ENCODE measurements around the gene RAB8B. TPM values are rescaled to one million over a fixed set of nuclear protein-coding genes. Genes with fewer than 3 reads are reported as not detected.

The RAB8B gene
- total RNA-seq, 2 experiments from 2014 or later, result 109 to 119 TPM

DNA sequence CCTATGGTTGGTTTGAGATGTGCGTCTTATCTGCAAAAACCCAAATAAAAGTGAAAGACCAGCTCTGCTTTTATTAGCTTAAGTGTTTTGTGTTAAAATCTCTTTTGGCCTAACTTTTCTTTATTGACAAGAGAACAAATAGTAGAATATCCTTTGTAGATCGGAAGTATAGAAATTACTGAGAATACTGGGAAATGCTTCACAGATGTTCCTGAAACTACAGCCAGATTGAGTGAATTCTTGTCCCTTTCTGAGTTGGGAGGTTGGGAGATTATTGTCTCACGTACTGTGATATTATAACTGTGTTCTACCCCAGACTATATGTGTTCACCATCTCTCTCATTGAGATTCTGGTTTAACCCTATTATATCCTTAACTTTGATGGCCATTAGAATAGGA, 21.7 kb downstream of the RAB8B start:
- Mint-ChIP-seq H3K4me1 (ENCODE audit: low read depth) (peaks cover 88% of the 10 kb centered on the region), H3K9me3 (no peaks in the 10 kb centered on the region), H3K4me3 (peak overlapping the region; percentile 64), H3K27me3 (no peaks in the 10 kb centered on the region), H3K27ac (peak overlapping the region; percentile 97), H3K36me3 (peaks cover 17% of the 10 kb centered on the region)
- intact Hi-C loops (cut with micrococcal nuclease), result loop anchor here (5.0 to 10.0 kb wide), 2 partner anchors 291 to 884 kb away; partner anchors contain the start of genes CIAO2A, SNX1 and USP3
- ChIA-PET CTCF (interaction anchor here (0.8 to 1.6 kb wide), 4 partner anchors 15 to 28 kb away, joined by 3 to 11 read pairs (median 4); no protein-coding TSS in a partner anchor), POLR2A (interaction anchor here (0.9 to 6.1 kb wide), 2 partner anchors 17 to 34 kb away, joined by 3 to 104 read pairs; no protein-coding TSS in a partner anchor)
- DNase-seq, result no peak

DNA sequence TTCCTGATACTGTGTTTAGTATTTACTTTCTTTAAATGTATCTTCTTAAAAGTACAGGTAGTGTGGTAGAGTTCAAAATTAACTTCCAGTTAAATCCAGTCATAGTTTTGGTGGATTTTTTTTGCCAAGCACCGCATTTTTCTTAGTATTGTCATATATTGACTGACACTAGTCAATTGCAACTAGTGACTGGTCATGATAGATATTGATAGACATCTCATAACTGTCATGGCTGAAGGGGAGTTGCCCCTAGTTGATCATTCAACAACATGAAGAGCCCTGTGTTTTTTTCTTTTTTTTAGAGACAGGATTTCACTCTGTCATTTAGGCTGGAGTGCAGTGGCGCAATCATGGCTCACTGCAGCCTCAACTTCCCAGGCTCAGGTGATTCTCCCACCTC, 22.1 kb downstream of the RAB8B start:
- no peak for DNase-seq
- intact Hi-C loops (cut with micrococcal nuclease), result loop anchor here (5.0 to 10.0 kb wide), 2 partner anchors 291 to 883 kb away; partner anchors contain the start of genes CIAO2A, SNX1 and USP3
- Mint-ChIP-seq H3K9me3 (no peaks in the 10 kb centered on the region), H3K27ac (peak overlapping the region; percentile 97), H3K4me3 (peak overlapping the region; percentile 64), H3K27me3 (no peaks in the 10 kb centered on the region), H3K36me3 (peaks cover 17% of the 10 kb centered on the region), H3K4me1 (ENCODE audit: low read depth) (peaks cover 83% of the 10 kb centered on the region)
- ChIA-PET POLR2A (interaction anchor here (0.9 to 6.1 kb wide), 2 partner anchors 17 to 34 kb away, joined by 3 to 104 read pairs; no protein-coding TSS in a partner anchor), CTCF (interaction anchor here (1.3 to 1.6 kb wide), 3 partner anchors 15 to 20 kb away, joined by 4 to 11 read pairs (median 5); no protein-coding TSS in a partner anchor)

DNA sequence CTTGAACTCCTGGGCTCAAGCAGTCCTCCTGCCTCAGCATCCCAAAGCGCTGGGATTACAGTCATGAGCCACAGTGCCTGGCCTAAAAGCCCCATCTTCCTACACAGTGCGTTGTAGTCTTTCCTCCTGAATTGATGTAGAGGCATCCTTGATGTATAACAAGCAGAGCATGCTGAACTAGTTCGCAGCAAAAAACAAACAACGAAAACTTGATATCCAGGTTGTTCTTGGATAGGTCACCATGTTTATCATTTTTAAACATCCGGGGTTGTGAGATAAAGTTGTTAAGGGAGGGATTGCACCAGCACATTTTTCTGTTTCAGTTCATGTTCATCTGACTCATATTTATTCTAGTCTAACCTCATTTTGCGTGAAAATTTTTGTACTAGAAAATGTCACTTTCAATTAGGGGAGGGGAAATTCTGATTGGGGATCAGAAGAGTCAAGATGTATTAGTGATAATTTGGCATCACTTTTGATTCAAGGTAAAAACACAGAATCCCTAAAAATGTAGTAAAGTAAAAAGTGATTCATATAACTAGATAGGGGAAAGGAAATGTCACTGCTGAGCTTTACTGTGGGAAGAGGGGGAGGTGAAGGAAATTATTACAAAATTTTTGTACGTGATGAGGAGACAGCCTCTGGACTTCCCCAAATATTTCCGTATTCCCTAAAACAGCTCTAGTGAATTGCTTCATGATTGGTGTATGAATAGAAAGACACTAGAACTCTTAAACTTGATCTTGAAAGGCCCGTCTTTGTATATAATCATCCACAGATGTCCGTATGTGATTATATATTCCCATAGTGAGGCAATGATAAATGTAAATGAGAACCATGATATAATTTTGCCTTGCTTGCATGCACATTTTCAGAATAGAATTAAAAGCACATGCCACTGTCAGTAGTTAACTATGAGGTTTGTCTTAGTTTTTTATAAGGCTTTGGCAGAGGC, 22.9 kb downstream of the RAB8B start:
- CTCF ChIA-PET, result interaction anchor here (1.1 to 1.6 kb wide), 3 partner anchors 13 to 21 kb away, joined by 3 to 11 read pairs (median 6); no protein-coding TSS in a partner anchor
- peaks cover 83% of the 10 kb centered on the region for H3K4me1 Mint-ChIP-seq (ENCODE audit: low read depth)
- no peaks in the 10 kb centered on the region for H3K27me3 Mint-ChIP-seq
- no peaks in the 10 kb centered on the region for H3K9me3 Mint-ChIP-seq
- H3K27ac Mint-ChIP-seq, result peak overlapping the region; percentile 97
- H3K36me3 Mint-ChIP-seq, result peaks cover 13% of the 10 kb centered on the region
- DNase-seq, result no peak
- intact Hi-C loops (cut with micrococcal nuclease), result loop anchor here (1.0 to 10.0 kb wide), 6 partner anchors 9 to 882 kb away; partner anchors contain the start of genes CIAO2A, SNX1 and USP3
- peak overlapping the region; percentile 64 for H3K4me3 Mint-ChIP-seq
- POLR2A ChIA-PET, result interaction anchor here (1.0 to 6.1 kb wide), 5 partner anchors 9 to 65 kb away, joined by 3 to 104 read pairs (median 3); partner anchors contain the start of gene APH1B

DNA sequence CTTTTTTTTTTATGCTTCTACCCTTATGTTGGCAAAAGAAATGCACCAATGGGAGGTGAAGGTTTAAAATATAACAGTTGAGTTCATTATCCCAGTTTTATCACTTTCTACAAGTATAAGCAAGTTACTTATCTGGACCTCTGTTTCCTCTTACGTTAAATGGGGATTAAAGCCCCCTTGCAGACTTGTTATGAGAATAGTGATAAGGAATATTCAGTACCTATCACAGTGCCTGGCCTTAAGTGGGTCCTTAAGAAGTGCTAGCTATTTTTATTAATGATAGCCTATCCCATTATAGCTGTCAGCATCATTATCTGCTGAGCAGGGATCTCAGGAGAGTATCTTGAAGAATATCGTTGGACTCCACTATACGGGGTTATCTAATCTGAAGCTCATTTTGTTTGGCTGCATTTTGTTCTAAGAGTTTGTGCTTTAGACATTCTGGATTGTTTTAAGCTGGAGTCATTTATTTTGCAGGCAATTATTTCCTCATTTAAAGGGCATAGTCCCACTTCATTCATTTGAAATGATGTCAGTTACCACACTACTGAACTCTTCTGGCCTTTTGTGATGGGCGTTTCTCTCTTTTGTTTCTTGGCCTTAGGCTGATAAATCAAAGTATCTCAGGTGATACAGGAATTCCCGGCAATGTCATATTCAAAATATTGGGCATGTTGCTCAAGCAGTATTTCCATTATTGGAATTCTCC, 28.8 kb downstream of the RAB8B start:
- Mint-ChIP-seq H3K27me3 (no peaks in the 10 kb centered on the region), H3K4me1 (ENCODE audit: low read depth) (peaks cover 70% of the 10 kb centered on the region), H3K4me3 (no peak overlapping the region), H3K27ac (peak overlapping the region; percentile 14), H3K9me3 (no peaks in the 10 kb centered on the region), H3K36me3 (peaks cover 21% of the 10 kb centered on the region)
- ChIA-PET POLR2A (no interaction called here), CTCF (interaction anchor here (0.6 to 1.3 kb wide), 4 partner anchors 21 to 33 kb away, joined by 3 read pairs; no protein-coding TSS in a partner anchor)
- no peak for DNase-seq
- intact Hi-C loops (cut with micrococcal nuclease), result loop anchor here (10.0 kb wide), 1 partner anchor 877 kb away; the partner anchor contains the start of genes CIAO2A and SNX1

DNA sequence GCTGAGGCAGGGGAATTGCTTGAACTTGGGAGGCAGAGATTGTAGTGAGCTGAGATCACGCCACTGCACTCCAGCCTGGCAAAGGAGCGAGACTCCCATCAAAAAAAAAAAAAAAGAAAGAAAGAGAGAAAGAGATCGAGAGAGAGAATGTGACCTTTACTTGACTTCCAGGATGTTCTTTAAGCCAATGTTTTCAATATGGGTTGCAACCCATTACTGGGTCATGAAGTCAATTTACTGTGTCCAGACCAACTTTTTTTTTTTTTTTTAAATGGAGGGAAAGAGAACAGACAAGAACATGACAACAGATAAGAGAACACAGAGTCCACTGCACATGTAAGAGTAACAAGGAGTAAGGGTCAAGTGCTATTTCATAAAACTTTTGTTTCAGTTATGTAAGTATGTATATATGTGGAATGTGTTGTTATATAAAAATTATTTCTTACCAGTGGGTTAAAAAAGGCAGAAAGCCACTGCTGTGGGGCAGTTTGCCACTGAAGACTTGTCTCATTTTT, 29.8 kb downstream of the RAB8B start:
- Mint-ChIP-seq H3K9me3 (no peaks in the 10 kb centered on the region), H3K27me3 (no peaks in the 10 kb centered on the region), H3K36me3 (peaks cover 24% of the 10 kb centered on the region), H3K4me1 (ENCODE audit: low read depth) (peaks cover 66% of the 10 kb centered on the region), H3K4me3 (no peak overlapping the region), H3K27ac (no peak overlapping the region)
- DNase-seq, result no peak
- ChIA-PET CTCF (interaction anchor here (0.6 kb wide), 1 partner anchor 29 kb away, joined by 3 read pairs; no protein-coding TSS in a partner anchor), POLR2A (no interaction called here)
- intact Hi-C loops (cut with micrococcal nuclease), result loop anchor here (10.0 kb wide), 1 partner anchor 876 kb away; the partner anchor contains the start of genes CIAO2A and SNX1

DNA sequence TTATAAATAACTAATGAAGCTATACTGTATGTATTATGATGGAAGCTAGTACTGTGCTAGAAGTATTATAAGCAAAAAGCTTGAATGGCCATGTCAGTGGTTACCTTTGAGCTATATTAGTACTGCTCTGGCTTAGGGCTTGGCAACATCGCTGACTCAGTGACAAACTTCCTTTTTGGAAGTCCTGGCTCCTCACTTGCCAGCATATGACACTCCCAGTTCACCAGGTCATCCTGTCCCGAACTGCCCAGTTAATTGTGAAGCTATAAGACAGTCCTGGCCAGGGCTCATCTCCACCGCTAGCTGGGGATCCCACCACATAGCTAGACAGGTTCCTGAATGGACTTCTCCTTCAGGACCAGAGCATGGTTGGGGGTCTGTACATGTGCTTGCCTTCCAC, 31.9 kb downstream of the RAB8B start:
- CTCF ChIA-PET, result interaction anchor here (1.2 kb wide), 1 partner anchor 55 kb away, joined by 4 read pairs; no protein-coding TSS in a partner anchor
- Mint-ChIP-seq H3K36me3 (peaks cover 28% of the 10 kb centered on the region), H3K9me3 (no peaks in the 10 kb centered on the region), H3K27me3 (no peaks in the 10 kb centered on the region), H3K27ac (no peak overlapping the region), H3K4me1 (ENCODE audit: low read depth) (peaks cover 56% of the 10 kb centered on the region), H3K4me3 (no peak overlapping the region)
- DNase-seq, result no peak
- POLR2A ChIA-PET, result interaction anchor here (1.0 kb wide), 1 partner anchor 27 kb away, joined by 4 read pairs; no protein-coding TSS in a partner anchor
- intact Hi-C loops (cut with micrococcal nuclease), result no loop called here

DNA sequence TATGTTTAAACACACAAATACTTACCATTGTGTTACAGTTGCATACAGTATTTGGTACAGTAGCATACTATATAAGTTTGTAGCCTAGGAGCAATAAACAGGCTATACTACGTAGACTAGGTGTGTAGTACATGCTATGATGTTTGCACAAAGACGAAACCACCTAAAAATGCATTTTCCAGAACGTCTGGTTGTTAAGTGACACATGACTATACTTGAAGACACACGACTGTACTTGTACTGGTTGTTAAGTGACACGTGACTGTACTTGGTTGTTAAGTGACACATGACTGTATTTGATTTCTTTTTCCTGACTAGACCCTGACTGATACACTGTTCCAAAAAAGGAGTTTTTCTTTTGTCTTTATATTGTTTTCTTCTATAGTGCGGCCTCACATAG, 34.1 kb downstream of the RAB8B start:
- Mint-ChIP-seq H3K4me3 (no peak overlapping the region), H3K27ac (no peak overlapping the region), H3K36me3 (peaks cover 28% of the 10 kb centered on the region), H3K4me1 (ENCODE audit: low read depth) (peaks cover 58% of the 10 kb centered on the region), H3K27me3 (no peaks in the 10 kb centered on the region), H3K9me3 (no peaks in the 10 kb centered on the region)
- DNase-seq, result no peak
- ChIA-PET CTCF (interaction anchor here (0.7 kb wide), 1 partner anchor 176 kb away, joined by 3 read pairs; no protein-coding TSS in a partner anchor), POLR2A (no interaction called here)
- intact Hi-C loops (cut with micrococcal nuclease), result no loop called here

DNA sequence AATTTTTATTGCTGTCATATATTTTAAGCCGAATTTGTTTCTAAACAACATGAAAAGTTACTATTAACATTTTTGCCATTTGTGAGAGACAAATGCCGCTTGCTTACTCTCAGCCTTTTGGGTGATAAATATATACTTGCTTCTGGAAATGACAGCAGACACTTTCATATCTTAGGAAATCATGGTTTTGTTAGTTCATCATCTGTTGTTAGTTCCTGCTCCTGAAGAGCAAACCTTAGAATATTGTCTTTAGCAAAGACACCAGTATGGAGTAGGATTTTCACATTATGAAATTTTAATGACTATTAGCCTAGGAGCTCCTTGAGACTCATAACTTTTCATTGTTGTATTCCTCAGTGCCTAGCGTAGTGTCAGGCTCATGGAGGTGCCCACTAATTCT, 36.0 kb downstream of the RAB8B start:
- H3K4me3 Mint-ChIP-seq, result no peak overlapping the region
- no peak overlapping the region for H3K27ac Mint-ChIP-seq
- intact Hi-C loops (cut with micrococcal nuclease), result no loop called here
- CTCF ChIA-PET, result interaction anchor here (0.8 to 1.5 kb wide), 2 partner anchors 13 to 59 kb away, joined by 3 read pairs; no protein-coding TSS in a partner anchor
- peaks cover 58% of the 10 kb centered on the region for H3K4me1 Mint-ChIP-seq (ENCODE audit: low read depth)
- no peak for DNase-seq
- H3K36me3 Mint-ChIP-seq, result peaks cover 13% of the 10 kb centered on the region
- POLR2A ChIA-PET, result interaction anchor here (1.3 kb wide), 1 partner anchor 13 kb away, joined by 3 read pairs; no protein-coding TSS in a partner anchor
- H3K9me3 Mint-ChIP-seq, result no peaks in the 10 kb centered on the region
- no peaks in the 10 kb centered on the region for H3K27me3 Mint-ChIP-seq

DNA sequence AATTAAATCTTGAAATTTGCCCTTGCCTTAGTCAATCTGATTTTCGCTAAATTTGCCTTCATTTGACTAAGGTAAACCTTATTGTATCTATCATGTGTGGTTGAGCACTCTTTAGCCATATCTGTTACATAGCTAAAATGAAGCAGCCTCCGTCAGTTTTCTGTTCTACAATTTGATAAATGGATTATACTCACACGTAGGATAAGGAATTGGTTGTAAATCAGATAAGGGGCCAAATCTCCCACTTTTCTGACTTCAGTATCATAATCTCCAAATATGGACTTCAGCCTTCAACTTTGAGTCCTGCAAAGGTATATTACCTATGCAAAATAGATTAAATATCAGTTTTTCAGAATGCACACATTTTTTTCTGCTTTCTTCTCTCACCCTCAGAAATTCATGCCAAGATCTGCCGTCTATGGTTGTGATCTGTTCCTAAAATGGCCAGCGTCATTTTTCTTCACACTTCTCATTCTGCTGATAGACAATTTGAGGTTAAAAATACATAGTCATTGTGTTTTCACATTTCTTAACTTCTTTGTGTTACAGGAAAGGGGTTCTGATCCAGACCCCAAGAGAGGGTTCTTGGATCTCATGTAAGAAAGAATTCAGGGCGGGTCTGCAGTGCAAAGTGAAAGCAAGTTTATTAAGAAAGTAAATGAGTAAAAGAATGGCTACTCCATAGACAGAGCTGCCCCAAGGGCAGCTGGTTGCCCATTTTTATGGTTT, 36.9 kb downstream of the RAB8B start:
- peaks cover 57% of the 10 kb centered on the region for H3K4me1 Mint-ChIP-seq (ENCODE audit: low read depth)
- POLR2A ChIA-PET, result interaction anchor here (1.3 kb wide), 1 partner anchor 13 kb away, joined by 3 read pairs; no protein-coding TSS in a partner anchor
- no peaks in the 10 kb centered on the region for H3K27me3 Mint-ChIP-seq
- H3K27ac Mint-ChIP-seq, result no peak overlapping the region
- CTCF ChIA-PET, result interaction anchor here (0.8 to 1.5 kb wide), 2 partner anchors 14 to 60 kb away, joined by 3 read pairs; no protein-coding TSS in a partner anchor
- H3K36me3 Mint-ChIP-seq, result peaks cover 13% of the 10 kb centered on the region
- no peaks in the 10 kb centered on the region for H3K9me3 Mint-ChIP-seq
- intact Hi-C loops (cut with micrococcal nuclease), result no loop called here
- no peak overlapping the region for H3K4me3 Mint-ChIP-seq
- DNase-seq, result no peak

DNA sequence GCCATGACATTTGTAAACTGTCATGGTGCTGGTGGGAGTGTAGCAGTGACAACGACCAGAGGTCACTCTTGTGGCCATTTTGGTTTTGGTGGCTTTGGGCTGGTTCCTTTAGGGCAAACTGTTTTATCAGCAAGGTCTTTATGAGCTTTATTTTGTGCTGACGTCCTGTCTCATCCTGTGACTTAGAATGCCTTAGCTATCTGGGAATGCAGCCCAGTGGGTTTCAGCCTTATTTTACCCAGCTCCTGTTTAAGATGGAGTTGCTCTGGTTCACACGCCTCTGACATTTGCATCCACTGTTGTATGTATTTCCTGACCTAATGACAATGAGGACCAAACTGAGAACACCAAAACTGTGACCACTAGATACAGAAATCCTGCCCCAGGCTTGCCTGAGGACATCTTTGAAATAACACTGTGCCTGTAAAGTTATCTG, 37.6 kb downstream of the RAB8B start:
- H3K4me1 Mint-ChIP-seq (ENCODE audit: low read depth), result peaks cover 58% of the 10 kb centered on the region
- CTCF ChIA-PET, result no interaction called here
- no peak for DNase-seq
- H3K36me3 Mint-ChIP-seq, result peaks cover 13% of the 10 kb centered on the region
- no peak overlapping the region for H3K4me3 Mint-ChIP-seq
- no peaks in the 10 kb centered on the region for H3K9me3 Mint-ChIP-seq
- POLR2A ChIA-PET, result no interaction called here
- intact Hi-C loops (cut with micrococcal nuclease), result no loop called here
- no peaks in the 10 kb centered on the region for H3K27me3 Mint-ChIP-seq
- H3K27ac Mint-ChIP-seq, result no peak overlapping the region
